AG09319 (cell line): Measurements from ENCODE around the gene RFWD3.

Experiments used
- DNase-seq: peaks from one replicate; pipeline ENCODE4 v3.0.0-alpha.2; 2010; ENCODE audit warnings: low read depth; ENCODE audit errors: extremely low read depth
- TF ChIP-seq, protein P1 (sequence below): IDR thresholded peaks from 2 replicates; pipeline ENCODE4 v1.5.1; 2011; ENCODE audit warnings: low read depth, mild to moderate bottlenecking, inconsistent platforms, low read length, moderate library complexity

The RFWD3 gene

DNA sequence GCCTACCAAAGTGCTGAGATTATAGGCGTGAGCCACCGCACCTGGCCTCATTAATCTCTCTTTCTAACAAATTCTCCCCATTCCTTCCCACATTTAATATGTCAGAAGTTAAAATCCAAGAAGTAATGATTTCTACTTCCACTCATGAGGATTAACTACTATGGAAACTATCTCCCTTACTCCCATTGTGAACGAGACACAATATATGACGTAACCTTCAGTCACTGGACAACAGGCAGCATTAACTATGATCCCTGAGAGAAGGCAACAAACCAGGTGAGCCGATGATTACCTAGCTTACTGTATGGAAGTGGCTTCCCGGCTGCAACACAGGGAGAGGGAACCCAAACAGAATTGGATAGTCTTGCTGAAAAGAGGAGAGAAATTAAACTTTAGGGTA lies 79.7 kb downstream of the RFWD3 start:
- DNase-seq, result no peak
- TF ChIP-seq, protein P1, sequence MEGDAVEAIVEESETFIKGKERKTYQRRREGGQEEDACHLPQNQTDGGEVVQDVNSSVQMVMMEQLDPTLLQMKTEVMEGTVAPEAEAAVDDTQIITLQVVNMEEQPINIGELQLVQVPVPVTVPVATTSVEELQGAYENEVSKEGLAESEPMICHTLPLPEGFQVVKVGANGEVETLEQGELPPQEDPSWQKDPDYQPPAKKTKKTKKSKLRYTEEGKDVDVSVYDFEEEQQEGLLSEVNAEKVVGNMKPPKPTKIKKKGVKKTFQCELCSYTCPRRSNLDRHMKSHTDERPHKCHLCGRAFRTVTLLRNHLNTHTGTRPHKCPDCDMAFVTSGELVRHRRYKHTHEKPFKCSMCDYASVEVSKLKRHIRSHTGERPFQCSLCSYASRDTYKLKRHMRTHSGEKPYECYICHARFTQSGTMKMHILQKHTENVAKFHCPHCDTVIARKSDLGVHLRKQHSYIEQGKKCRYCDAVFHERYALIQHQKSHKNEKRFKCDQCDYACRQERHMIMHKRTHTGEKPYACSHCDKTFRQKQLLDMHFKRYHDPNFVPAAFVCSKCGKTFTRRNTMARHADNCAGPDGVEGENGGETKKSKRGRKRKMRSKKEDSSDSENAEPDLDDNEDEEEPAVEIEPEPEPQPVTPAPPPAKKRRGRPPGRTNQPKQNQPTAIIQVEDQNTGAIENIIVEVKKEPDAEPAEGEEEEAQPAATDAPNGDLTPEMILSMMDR, result no peak

DNA sequence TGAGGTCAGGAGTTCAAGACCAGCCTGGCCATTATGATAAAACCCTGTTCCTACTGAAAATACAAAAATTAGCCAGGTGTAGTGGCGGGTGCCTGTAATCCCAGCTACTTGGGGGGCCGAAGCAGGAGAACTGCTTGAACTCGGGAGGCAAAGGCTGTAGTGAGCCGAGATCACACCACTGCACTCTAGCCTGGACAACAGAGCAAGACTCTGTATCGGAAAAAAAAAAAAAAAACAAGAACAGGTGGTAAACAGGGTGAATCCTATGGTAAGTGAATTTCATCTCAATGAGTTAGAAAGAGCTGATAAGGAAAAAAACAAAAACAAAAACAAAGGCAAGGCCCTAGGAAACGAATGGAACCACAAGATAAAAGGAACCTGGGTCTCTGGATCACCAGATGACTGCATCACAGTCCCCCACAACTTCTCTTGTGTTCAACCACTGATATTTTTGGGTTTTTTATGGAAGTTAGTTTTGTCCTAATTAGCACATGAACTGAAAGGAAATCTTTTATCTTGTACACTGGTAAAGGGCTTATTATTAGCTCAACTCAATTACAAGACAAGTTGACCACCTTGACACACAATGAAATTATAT lies 80.7 kb downstream of the RFWD3 start:
- TF ChIP-seq, protein P1, result no peak
- DNase-seq, result no peak

DNA sequence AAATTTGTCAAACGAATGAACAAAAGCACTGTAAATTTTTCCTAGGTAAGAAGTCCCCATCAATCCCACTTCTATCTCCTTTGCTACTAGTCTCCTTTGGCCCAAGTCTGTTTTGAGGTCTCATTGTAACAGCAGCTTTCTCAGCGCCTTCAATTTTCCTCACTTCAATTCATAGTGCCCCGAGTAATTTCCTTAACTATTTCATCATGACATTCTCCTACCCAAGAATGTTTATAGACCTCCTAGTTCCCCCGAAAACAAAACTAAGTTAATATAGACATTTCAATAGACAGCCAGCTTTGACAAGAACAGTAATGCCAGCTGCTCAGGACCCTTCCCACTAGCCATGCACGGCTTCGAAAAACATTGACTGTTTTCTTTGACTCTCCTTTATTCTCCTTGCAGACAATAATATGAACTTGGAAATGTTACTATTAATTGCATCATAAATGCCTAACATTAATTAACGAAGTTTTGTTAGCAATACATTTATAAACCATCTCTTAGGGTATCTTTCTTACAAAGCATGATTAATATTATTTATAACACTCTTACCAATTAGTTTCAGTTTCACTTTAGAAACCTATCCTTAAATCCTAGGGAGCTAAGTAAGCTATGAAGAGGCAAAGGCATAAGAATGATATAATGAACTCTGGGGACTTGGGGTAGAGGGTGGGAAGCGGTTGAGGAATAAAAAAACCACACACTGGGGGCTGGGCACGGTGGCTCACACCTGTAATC lies 82.6 kb downstream of the RFWD3 start:
- DNase-seq, result no peak

DNA sequence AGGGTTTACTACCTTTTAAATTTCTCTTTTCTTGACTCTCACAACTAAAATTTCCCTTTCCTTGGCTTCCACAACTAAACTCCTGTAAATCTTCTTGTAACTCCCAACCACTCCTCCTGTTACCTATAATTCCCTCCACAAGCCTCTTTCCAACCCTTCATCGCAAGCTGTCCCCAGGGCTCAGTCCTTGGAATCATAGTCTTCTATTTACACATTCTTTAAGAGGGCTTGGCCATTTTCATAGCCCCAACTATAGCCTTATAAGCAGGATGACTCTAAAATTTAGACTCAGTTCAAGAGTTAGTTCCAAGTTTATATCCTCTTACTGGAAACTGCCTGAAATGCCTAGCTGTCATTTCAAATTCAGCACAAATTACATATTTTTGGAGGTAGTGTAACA lies 83.7 kb downstream of the RFWD3 start:
- TF ChIP-seq, protein P1, result no peak
- no peak for DNase-seq

More for the DNA sequence above, 82.6 kb downstream of the RFWD3 start:
- TF ChIP-seq, protein P1, result no peak

DNA sequence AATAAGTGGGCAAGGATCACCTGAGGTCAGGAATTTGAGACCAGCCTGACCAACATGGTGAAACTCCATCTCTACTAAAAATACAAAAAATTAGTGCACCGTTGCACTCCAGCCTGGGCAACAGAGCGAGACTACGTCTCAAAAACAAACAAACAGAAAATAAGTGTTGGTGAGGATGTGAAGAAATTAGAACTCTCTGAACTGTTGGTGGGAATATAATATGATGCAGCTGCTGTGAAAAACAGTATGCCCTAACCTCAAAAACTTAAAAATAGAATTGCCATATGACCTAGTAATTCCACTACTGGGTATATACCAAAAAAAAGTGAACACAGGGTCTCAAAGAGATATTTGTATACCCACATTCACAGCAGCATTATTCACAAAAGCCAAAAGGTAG lies 85.8 kb downstream of the RFWD3 start:
- no peak for DNase-seq

DNA sequence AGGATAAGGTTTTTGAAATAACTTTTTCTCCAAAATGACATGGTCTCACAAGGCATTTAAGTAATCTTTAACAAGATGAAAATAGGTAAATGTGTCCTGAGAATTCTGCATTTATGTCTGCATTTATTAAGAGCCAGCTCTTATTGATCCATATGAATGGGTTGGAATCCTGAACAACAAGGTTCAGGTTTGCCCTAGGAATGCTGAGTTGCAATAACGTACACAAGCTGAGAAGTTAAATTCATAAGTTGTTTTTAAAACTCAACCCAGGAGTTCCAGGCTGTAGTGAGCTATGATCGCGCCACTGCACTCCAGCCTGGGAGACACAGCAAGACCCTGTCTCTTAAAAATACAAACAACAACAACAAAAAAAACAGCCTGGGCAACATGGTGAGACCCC lies 87.8 kb downstream of the RFWD3 start:
- DNase-seq, result no peak
- TF ChIP-seq, protein P1, result no peak

More for the DNA sequence above, 85.8 kb downstream of the RFWD3 start:
- TF ChIP-seq, protein P1, result no peak

DNA sequence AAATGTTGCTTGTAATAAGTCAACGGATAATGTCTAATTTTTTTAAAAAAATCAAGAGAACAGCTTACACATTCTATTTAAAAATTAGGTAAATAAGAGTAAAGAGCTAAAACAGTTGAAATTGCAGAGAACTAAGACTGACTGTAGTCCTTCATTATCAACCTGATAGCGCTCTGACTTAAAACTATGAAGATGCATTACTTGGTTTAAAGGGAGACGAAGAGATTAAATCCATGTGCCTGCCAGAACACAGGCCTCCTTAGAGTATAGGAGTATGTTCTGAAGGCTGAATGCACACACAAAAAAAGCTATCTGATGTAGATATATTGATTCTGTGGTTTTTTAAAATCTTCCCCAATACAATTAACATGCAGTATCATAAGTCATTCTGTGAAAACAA lies 88.2 kb downstream of the RFWD3 start:
- TF ChIP-seq, protein P1, result no peak
- DNase-seq, result no peak
